Transverse colon (tissue), 4 donors: ENCODE measurements around the gene MAP1LC3A. TPM values are rescaled to one million over a fixed set of nuclear protein-coding genes. Genes with fewer than 3 reads are reported as not detected.

Experiments used
- DNase-seq: peaks from one replicate; pipeline ENCODE4 v3.0.0-alpha.2; 2019
- H3K27ac ChIP-seq, 4 donors: fragments of 200-600 bp; sonication (generic); 2 replicates each; pipeline ENCODE4 v1.5.1; 2016 to 2018; ENCODE audit warnings: inconsistent platforms in 4 of 4
- H3K27me3 ChIP-seq: fragments of 200-600 bp; sonication (generic); 2 replicates; pipeline ENCODE4 v1.5.1; 2017; ENCODE audit warnings: inconsistent platforms
- H3K36me3 ChIP-seq, 4 donors: fragments of 200-600 bp; sonication (generic); 2 replicates each; pipeline ENCODE4 v1.5.1; 2017 to 2019; ENCODE audit warnings: inconsistent platforms in 4 of 4
- H3K4me1 ChIP-seq, 4 donors: fragments of 200-600 bp; sonication (generic); 2 replicates each; pipeline ENCODE4 v1.5.1; 2017 to 2020; ENCODE audit warnings: inconsistent platforms in 4 of 4
- H3K4me3 ChIP-seq, 4 donors: fragments of 200-600 bp; sonication (generic); 1 replicate in 1 of 4; 2 replicates in 3 of 4; pipeline versions ENCODE4 v1.5.1 to v1.6.1; 2017 to 2019; ENCODE audit warnings: inconsistent platforms in 4 of 4
- H3K9me3 ChIP-seq, 2 donors: fragments of 200-600 bp; sonication (generic); 2 replicates each; pipeline ENCODE4 v1.5.1; 2017 to 2019; ENCODE audit warnings: inconsistent platforms in 2 of 2
- EP300 ChIP-seq: sonication (generic); formaldehyde crosslinking; IDR thresholded peaks from one replicate; pipeline ENCODE4 v1.6.1; 2017; ENCODE audit warnings: antibody characterized with exemption, low read depth
- POLR2A ChIP-seq: fragments of 450-650 bp; IDR thresholded peaks from one replicate; pipeline ENCODE4 v1.6.1; 2016; ENCODE audit warnings: antibody characterized with exemption, mild to moderate bottlenecking, moderate library complexity
- POLR2AphosphoS5 ChIP-seq, 3 donors: sonication (generic); formaldehyde crosslinking; IDR thresholded peaks; one replicate each; pipeline ENCODE4 v1.6.1; 2016; ENCODE audit warnings: antibody characterized with exemption in 3 of 3
- WGBS, 2 donors: methylation state at CpG; one replicate each; pipeline ENCODE4 v1.1.5; 2018; ENCODE audit warnings: low coverage in 1 of 2; 5-methylcytosine and 5-hydroxymethylcytosine counted together
- in situ Hi-C, 4 donors: fragments of 200-750 bp; cut with MboI; loops; one replicate each; pipeline versions ENCODE4 v1.15.0 to v1.15.1; 2017; ENCODE audit warnings: low sequenced_read_pairs in 3 of 4, low pct_ligation_motif_present in 1 of 4, low pct_unique_long_range_greater_than_20kb in 1 of 4
- intact Hi-C: fragments of 100-400 bp; cut with DNase I; formaldehyde crosslinking; loops from one replicate; pipeline ENCODE4 v1.15.1; 2023; ENCODE audit warnings: low total_unique reads
- total RNA-seq, 4 donors: library from RNA; depleted of rRNA; stranded (reverse); fragments of >200 nt; gene quantifications; one replicate each; pipeline ENCODE4 v1.1.0, GENCODE V29; 2016
- TF ChIP-seq, protein P1 (sequence below), 5 experiments: fragments of 200-600 bp in 3 of 5; fragments of 450-650 bp in 2 of 5; sonication (generic) in 3 of 5; IDR thresholded peaks; 1 replicate in 2 of 5; 2 replicates in 3 of 5; pipeline ENCODE4 v1.5.1; 2016 to 2017; ENCODE audit warnings: antibody characterized with exemption in 5 of 5, inconsistent platforms in 3 of 5, mild to moderate bottlenecking in 2 of 5, moderate library complexity in 1 of 5

MAP1LC3A gene
- total RNA-seq, 4 donors from 2014 or later = 41.8 to 166 (median 98.3) TPM

DNA sequence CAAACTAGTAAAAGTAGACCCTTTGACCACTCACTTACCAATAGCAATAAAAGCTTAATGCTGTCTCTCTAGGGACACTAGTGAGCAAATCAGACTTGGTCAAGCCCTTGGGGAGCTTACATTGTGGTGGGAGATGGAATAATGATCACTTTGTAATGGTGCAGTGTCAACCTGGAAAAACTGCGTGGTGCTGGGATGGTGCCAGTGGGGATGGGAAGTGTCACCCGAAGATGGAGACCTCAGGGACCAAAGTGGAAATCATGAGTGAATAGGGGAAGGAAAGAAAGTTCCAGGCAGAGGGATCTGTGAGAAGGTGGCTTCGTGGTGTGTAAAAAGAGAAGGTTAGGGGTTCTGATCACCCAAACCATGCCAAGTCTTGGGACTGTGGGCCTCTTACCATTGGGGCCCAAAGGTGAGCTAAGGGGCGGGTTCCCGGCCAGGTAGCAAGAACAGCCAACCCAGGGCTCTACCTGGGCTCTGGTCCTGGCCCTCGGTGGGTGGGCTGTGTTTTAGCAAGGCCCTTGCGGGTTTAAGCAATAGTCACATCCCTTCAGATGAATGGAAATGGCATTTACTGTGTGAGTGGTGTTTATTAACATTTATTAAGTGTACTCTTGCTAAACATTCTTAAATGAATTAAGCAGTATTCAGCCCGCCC is 26.8 kb upstream of the MAP1LC3A start:
- Histone ChIP-seq H3K4me3 (no peak overlapping the region), H3K27me3 (no peaks in the 10 kb centered on the region), H3K27ac (no peak overlapping the region), H3K9me3 (no peaks in the 10 kb centered on the region), H3K4me1 (peaks cover 10 to 24% (median 11%) of the 10 kb centered on the region in 4 donors), H3K36me3 (peaks cover 0 to 50% (median 18%) of the 10 kb centered on the region in 4 donors)
- TF ChIP-seq, protein P1, sequence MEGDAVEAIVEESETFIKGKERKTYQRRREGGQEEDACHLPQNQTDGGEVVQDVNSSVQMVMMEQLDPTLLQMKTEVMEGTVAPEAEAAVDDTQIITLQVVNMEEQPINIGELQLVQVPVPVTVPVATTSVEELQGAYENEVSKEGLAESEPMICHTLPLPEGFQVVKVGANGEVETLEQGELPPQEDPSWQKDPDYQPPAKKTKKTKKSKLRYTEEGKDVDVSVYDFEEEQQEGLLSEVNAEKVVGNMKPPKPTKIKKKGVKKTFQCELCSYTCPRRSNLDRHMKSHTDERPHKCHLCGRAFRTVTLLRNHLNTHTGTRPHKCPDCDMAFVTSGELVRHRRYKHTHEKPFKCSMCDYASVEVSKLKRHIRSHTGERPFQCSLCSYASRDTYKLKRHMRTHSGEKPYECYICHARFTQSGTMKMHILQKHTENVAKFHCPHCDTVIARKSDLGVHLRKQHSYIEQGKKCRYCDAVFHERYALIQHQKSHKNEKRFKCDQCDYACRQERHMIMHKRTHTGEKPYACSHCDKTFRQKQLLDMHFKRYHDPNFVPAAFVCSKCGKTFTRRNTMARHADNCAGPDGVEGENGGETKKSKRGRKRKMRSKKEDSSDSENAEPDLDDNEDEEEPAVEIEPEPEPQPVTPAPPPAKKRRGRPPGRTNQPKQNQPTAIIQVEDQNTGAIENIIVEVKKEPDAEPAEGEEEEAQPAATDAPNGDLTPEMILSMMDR (IDR thresholded peaks at IDR 0.05) = no peak
- no peak for TF ChIP-seq POLR2AphosphoS5 (IDR thresholded peaks at IDR 0.05)
- TF ChIP-seq EP300 = no peak
- TF ChIP-seq POLR2A = no peak
- DNase-seq = no peak
- in situ Hi-C loops (no loop called here), intact Hi-C loops (no loop called here)
- WGBS, 2 donors = 83 to 90% methylated on average over 2 to 8 of the region's 8 CpGs

DNA sequence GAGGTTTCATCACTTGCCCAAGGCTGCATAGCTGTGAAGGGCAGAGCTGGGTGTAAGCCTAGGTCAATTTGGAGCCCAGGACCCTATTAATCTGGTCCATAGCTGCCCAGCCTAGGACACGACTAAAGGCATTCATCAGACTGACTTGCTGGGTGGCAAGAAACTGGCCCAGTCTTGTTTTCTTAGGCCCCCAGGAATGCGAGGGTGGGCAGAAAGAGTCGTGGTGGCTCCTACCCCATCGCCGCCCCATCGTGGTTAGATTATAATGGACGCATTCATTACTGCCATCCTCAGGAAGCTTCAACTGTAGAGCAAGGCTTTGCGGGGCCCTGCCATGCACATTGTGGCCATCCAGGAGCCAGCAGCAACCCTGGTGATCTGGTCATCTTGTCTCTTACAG is 26.2 kb upstream of the MAP1LC3A start:
- in situ Hi-C loops (no loop called here), intact Hi-C loops (no loop called here)
- no peaks in the 10 kb centered on the region for H3K27me3 ChIP-seq
- DNase-seq = no peak
- 84% methylated on average over 8 of the region's 8 CpGs; no CpG with 5 or more reads in 1 of the 2 donors for WGBS, 2 donors
- no peaks in the 10 kb centered on the region for H3K9me3 ChIP-seq
- no peak overlapping the region for H3K4me3 ChIP-seq
- TF ChIP-seq POLR2AphosphoS5 (IDR thresholded peaks at IDR 0.05) = no peak
- no peak for TF ChIP-seq POLR2A
- TF ChIP-seq, protein P1 (IDR thresholded peaks at IDR 0.05) = no peak
- H3K4me1 ChIP-seq = peaks cover 5 to 19% (median 9%) of the 10 kb centered on the region in 4 donors
- no peak overlapping the region for H3K27ac ChIP-seq
- H3K36me3 ChIP-seq = peaks cover 0 to 50% (median 16%) of the 10 kb centered on the region in 4 donors

DNA sequence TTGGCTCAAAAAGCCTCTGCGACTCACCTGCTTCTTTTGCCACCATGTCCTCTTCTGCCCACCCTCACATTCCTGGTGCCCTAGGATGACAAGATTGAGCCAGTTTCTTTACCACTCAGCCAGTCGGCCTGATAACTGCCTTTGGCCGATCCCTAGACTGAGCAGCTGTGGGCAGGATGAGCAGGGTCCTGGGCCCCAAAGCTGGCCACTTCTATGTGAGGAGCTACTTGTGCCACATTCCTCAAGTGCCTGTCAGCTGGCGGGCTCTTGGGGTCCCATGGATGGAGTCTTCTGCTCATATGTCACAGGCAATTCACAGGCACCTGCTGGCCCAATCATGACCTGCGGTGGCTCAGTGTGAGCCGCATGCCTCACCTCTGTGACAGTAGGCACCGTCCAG is 25.8 kb upstream of the MAP1LC3A start:
- H3K4me3 ChIP-seq = no peak overlapping the region
- H3K4me1 ChIP-seq = peaks cover 5 to 19% (median 9%) of the 10 kb centered on the region in 4 donors
- no peaks in the 10 kb centered on the region for H3K27me3 ChIP-seq
- intact Hi-C loops (no loop called here), in situ Hi-C loops (no loop called here)
- no peaks in the 10 kb centered on the region for H3K9me3 ChIP-seq
- peaks cover 0 to 49% (median 14%) of the 10 kb centered on the region in 4 donors for H3K36me3 ChIP-seq
- 98 to 100% methylated on average over 2 to 7 of the region's 7 CpGs for WGBS, 2 donors
- DNase-seq = no peak
- no peak overlapping the region for H3K27ac ChIP-seq
- TF ChIP-seq POLR2AphosphoS5 (IDR thresholded peaks at IDR 0.05) (no peak), POLR2A (no peak), EP300 (no peak)
- TF ChIP-seq, protein P1 (IDR thresholded peaks at IDR 0.05) = no peak

- in situ Hi-C loops = no loop called here
- 95% methylated on average over 14 of the region's 15 CpGs; no CpG with 5 or more reads in 1 of the 2 donors for WGBS, 2 donors
- TF ChIP-seq, protein P1 (IDR thresholded peaks at IDR 0.05) = no peak
- no peak for TF ChIP-seq POLR2A
- TF ChIP-seq EP300 = no peak
- TF ChIP-seq POLR2AphosphoS5 (IDR thresholded peaks at IDR 0.05) = no peak
- Histone ChIP-seq H3K9me3 (no peaks in the 10 kb centered on the region), H3K27ac (no peak overlapping the region), H3K4me3 (no peak overlapping the region), H3K27me3 (no peaks in the 10 kb centered on the region), H3K36me3 (peaks cover 0 to 51% (median 14%) of the 10 kb centered on the region in 4 donors), H3K4me1 (peaks cover 0 to 9% (median 0%) of the 10 kb centered on the region in 4 donors)
- intact Hi-C loops = no loop called here
- no peak for DNase-seq
These were observed 23.9 kb upstream of the MAP1LC3A start for GRCh38 chr20:34534391-34535165.
